Endothelial cell of umbilical vein (primary cell): ENCODE measurements around the gene RMDN2. TPM values are rescaled to one million over a fixed set of nuclear protein-coding genes. Genes with fewer than 3 reads are reported as not detected.
"Not testable (repeated sequence)": the region's sequence is repeated elsewhere in the genome, so short reads cannot be mapped to it uniquely, and the experiment has no call there.

Source experiments
- BruUV-seq: library from RNA; stranded (reverse); fragments of 400-500 nt; replicated peaks from 2 replicates; lab custom pipeline; 2021; lab: Mats Ljungman, UMichigan
- CTCF ChIA-PET: fragments of 300-600, 350-600 bp; sonication (Branson Sonifier 250); formaldehyde crosslinking; loops from one replicate; lab custom pipeline; 2021; ENCODE audit warnings: antibody characterized with exemption, inconsistent platforms; lab: Charles Lee
- POLR2A ChIA-PET: fragments of 300-600, 350-600 bp; sonication (Branson Sonifier 250); formaldehyde crosslinking; loops from one replicate; lab custom pipeline; 2021; ENCODE audit warnings: antibody characterized with exemption, inconsistent platforms; lab: Charles Lee
- DNase-seq: peaks from one replicate; pipeline ENCODE4 v3.0.0-alpha.2; 2011; ENCODE audit warnings: low read depth, low spot score
- FAIRE-seq: peaks from 2 replicates; lab custom pipeline; 2011; peaks lifted over from hg19 to GRCh38; lab: Jason Lieb, UNC
- H2AFZ ChIP-seq: 2 replicates; pipeline ENCODE4 v1.6.0; 2012; ENCODE audit warnings: low read depth, low read length, control low read depth, inconsistent platforms
- H3K27ac ChIP-seq: 2 replicates; pipeline ENCODE4 v1.5.1; 2011; ENCODE audit warnings: low read depth, mild to moderate bottlenecking, control low read depth, low read length, moderate library complexity; ENCODE audit not compliant: insufficient read depth
- H3K27me3 ChIP-seq, 2 experiments: 2 replicates each; pipeline versions ENCODE4 v1.6.0 to v1.6.1; 2011; ENCODE audit warnings: low read length in 2 of 2, mixed read lengths in 1 of 2; ENCODE audit not compliant: control insufficient read depth in 2 of 2, insufficient read depth in 2 of 2
- H3K36me3 ChIP-seq, 2 experiments: 2 replicates in 1 of 2; 3 replicates in 1 of 2; pipeline ENCODE4 v1.5.1; 2011; ENCODE audit warnings: low read length in 2 of 2, mild to moderate bottlenecking in 1 of 2, moderate library complexity in 1 of 2; ENCODE audit not compliant: control insufficient read depth in 2 of 2, insufficient read depth in 2 of 2; ENCODE audit errors: extremely low read depth in 1 of 2
- H3K4me1 ChIP-seq: 3 replicates; pipeline ENCODE4 v1.5.1; 2011; ENCODE audit warnings: mild to moderate bottlenecking, low read length; ENCODE audit not compliant: control insufficient read depth, insufficient read depth; ENCODE audit errors: extremely low read depth
- H3K4me2 ChIP-seq: 2 replicates; pipeline ENCODE4 v1.6.1; 2011; ENCODE audit warnings: low read length, control low read depth, mixed read lengths; ENCODE audit not compliant: insufficient read depth
- H3K4me3 ChIP-seq, 3 experiments: fragments of 200-600 bp in 1 of 3; sonication (generic), shearing (Covaris generic) in 1 of 3; replicated peaks in 1 of 3; 2 replicates each; pipeline ENCODE4 v1.5.1; 2011 to 2016; ENCODE audit warnings: control low read depth in 3 of 3, low read length in 3 of 3, mild to moderate bottlenecking in 2 of 3, inconsistent platforms in 1 of 3, low read depth in 1 of 3, moderate library complexity in 1 of 3; ENCODE audit not compliant: insufficient read depth in 1 of 3
- H3K79me2 ChIP-seq: 2 replicates; pipeline ENCODE4 v1.6.0; 2012; ENCODE audit warnings: low read length, inconsistent platforms; ENCODE audit not compliant: control insufficient read depth, insufficient read depth
- H3K9ac ChIP-seq: replicated peaks from 2 replicates; pipeline ENCODE3; 2011; ENCODE audit warnings: low read length, control low read depth; ENCODE audit not compliant: insufficient read depth; ENCODE audit errors: extremely low read depth
- H3K9me1 ChIP-seq: replicated peaks from 3 replicates; pipeline ENCODE4 v1.6.0; 2011; ENCODE audit warnings: mild to moderate bottlenecking, low read length; ENCODE audit not compliant: control insufficient read depth, insufficient read depth; ENCODE audit errors: extremely low read depth
- H3K9me3 ChIP-seq: replicated peaks from 2 replicates; pipeline ENCODE4 v1.5.1; 2012; ENCODE audit warnings: low read length, inconsistent platforms; ENCODE audit not compliant: control insufficient read depth, insufficient read depth
- H4K20me1 ChIP-seq: replicated peaks from 2 replicates; pipeline ENCODE3; 2011; ENCODE audit warnings: mild to moderate bottlenecking, low read length; ENCODE audit not compliant: control insufficient read depth, insufficient read depth; ENCODE audit errors: extremely low read depth
- CTCF ChIP-seq, 2 donors: IDR thresholded peaks; 1 replicate in 1 of 2; 2 replicates in 1 of 2; pipeline ENCODE4 v1.5.1; 2011; ENCODE audit warnings: low read length in 2 of 2, mild to moderate bottlenecking in 2 of 2, moderate library complexity in 2 of 2, control low read depth in 1 of 2, inconsistent platforms in 1 of 2, low read depth in 1 of 2; ENCODE audit not compliant: insufficient read depth in 1 of 2; ENCODE audit errors: extremely low read depth in 1 of 2
- EZH2 ChIP-seq: IDR thresholded peaks from 2 replicates; pipeline ENCODE4 v1.6.1; 2012; ENCODE audit warnings: borderline replicate concordance, low read depth, mild to moderate bottlenecking, moderate library complexity, low read length, inconsistent platforms; ENCODE audit not compliant: severe bottlenecking
- FOS ChIP-seq: IDR thresholded peaks from 2 replicates; pipeline ENCODE4 v1.6.1; 2011; ENCODE audit warnings: mild to moderate bottlenecking, low read length, moderate library complexity, borderline replicate concordance; ENCODE audit not compliant: insufficient read depth
- GATA2 ChIP-seq: IDR thresholded peaks from 2 replicates; pipeline ENCODE4 v1.7.0; 2011; ENCODE audit warnings: low read depth, mild to moderate bottlenecking, moderate library complexity, mixed read lengths, low read length; ENCODE audit not compliant: insufficient read length, insufficient read depth
- JUN ChIP-seq: IDR thresholded peaks from 2 replicates; pipeline ENCODE4 v1.6.1; 2011; ENCODE audit warnings: borderline replicate concordance, low read depth; ENCODE audit not compliant: insufficient read length, insufficient read depth
- MAX ChIP-seq: IDR thresholded peaks from 2 replicates; pipeline ENCODE4 v1.6.1; 2011; ENCODE audit not compliant: insufficient read depth, insufficient read length
- MYC ChIP-seq: IDR thresholded peaks from one replicate; pipeline ENCODE4 v1.6.1; 2011; ENCODE audit warnings: mild to moderate bottlenecking, low read depth, low read length
- POLR2A ChIP-seq: IDR thresholded peaks from 2 replicates; pipeline ENCODE4 v1.6.1; 2012; ENCODE audit warnings: low read depth, mild to moderate bottlenecking, control low read depth, low read length
- POLR2AphosphoS5 ChIP-seq: IDR thresholded peaks from 2 replicates; pipeline ENCODE4 v1.6.1; 2012; ENCODE audit warnings: low read depth, mild to moderate bottlenecking, control low read depth, low read length, moderate library complexity; ENCODE audit not compliant: insufficient read depth
- dilution Hi-C: fragments of 300-500 bp; cut with MboI; formaldehyde crosslinking; loops from one replicate; pipeline ENCODE4 v1.15.0; 2019; ENCODE audit warnings: low sequenced_read_pairs; ENCODE audit not compliant: extremely low pct_ligation_motif_present
- intact Hi-C: fragments of 100-400 bp; cut with micrococcal nuclease; formaldehyde crosslinking; loops from one replicate; pipeline ENCODE4 v1.10.0; 2022
- polyA plus RNA-seq, 4 experiments: library from polyadenylated mRNA; depleted of rRNA in 3 of 4; stranded (reverse) in 3 of 4; unstranded in 1 of 4; fragments of >200 nt; gene quantifications; 2 replicates each; pipeline versions ENCODE4 v1.2.1 to v1.2.3, GENCODE V29; 2011 to 2012; ENCODE audit warnings: missing spikeins in 1 of 4
- total RNA-seq: library from RNA; stranded (reverse); gene quantifications from 2 replicates; pipeline ENCODE4 v1.2.3, GENCODE V29; 2021

Gene RMDN2
- total and polyA plus RNA-seq, 2 donors (not counting 3 experiments of a cell fraction or from before 2014, with no cell fraction given) = 0.97 to 2.8 TPM

- H3K4me1 ChIP-seq, POLR2A ChIA-PET, H3K9me3 ChIP-seq, H3K27ac ChIP-seq, CTCF ChIA-PET, intact Hi-C loops, BruUV-seq, H4K20me1 ChIP-seq, H3K9ac ChIP-seq, DNase-seq, H3K4me3 ChIP-seq, H3K4me2 ChIP-seq, FAIRE-seq, H3K27me3 ChIP-seq, H3K36me3 ChIP-seq, dilution Hi-C loops, H3K9me1 ChIP-seq, H3K79me2 ChIP-seq, H2AFZ ChIP-seq: not testable (repeated sequence)
These were observed 38.8 kb downstream of the RMDN2 start for GRCh38 chr2:37963901-37964300.

GRCh38 chr2:37966326-37966725, 41.2 kb downstream of the RMDN2 start:
- no peak overlapping the region for H2AFZ ChIP-seq
- dilution Hi-C loops = no loop called here
- H3K36me3 ChIP-seq = no peaks in the 10 kb centered on the region
- no peaks in the 10 kb centered on the region for H3K9me1 ChIP-seq
- no peaks in the 10 kb centered on the region for H3K27me3 ChIP-seq
- intact Hi-C loops = no loop called here
- no peak overlapping the region for H3K27ac ChIP-seq
- no peaks in the 10 kb centered on the region for H3K79me2 ChIP-seq
- FAIRE-seq = no peak
- CTCF ChIA-PET = interaction anchor here (0.9 to 1.2 kb wide), 2 partner anchors 16 to 39 kb away, joined by 3 to 7 read pairs; no protein-coding TSS in a partner anchor
- H3K9me3 ChIP-seq = no peaks in the 10 kb centered on the region
- H3K9ac ChIP-seq = no peak overlapping the region
- BruUV-seq = no TSS peak
- no peak for DNase-seq
- H3K4me3 ChIP-seq = no peak overlapping the region
- no peaks in the 10 kb centered on the region for H3K4me1 ChIP-seq
- no peaks in the 10 kb centered on the region for H4K20me1 ChIP-seq
- H3K4me2 ChIP-seq = no peak overlapping the region
- TF ChIP-seq EZH2 (no peak), JUN (no peak), MYC (no peak), MAX (no peak), FOS (no peak), POLR2A (no peak), POLR2AphosphoS5 (no peak), GATA2 (no peak), CTCF (IDR thresholded peaks at IDR 0.05; ENCODE audit: extremely low read depth in 1 of 2, insufficient read depth in 1 of 2, low read depth in 1 of 2, low read length in 2 of 2) (no peak)
- POLR2A ChIA-PET = no interaction called here
